Thyroid gland (tissue), 4 donors: ENCODE data around the gene CSRP3. TPM values are rescaled to one million over a fixed set of nuclear protein-coding genes. Genes with fewer than 3 reads are reported as not detected.
"Not testable (repeated sequence)": the region's sequence is repeated elsewhere in the genome, so short reads cannot be mapped to it uniquely, and the experiment has no call there.

Source experiments
- DNase-seq, 2 donors: peaks; one replicate each; pipeline ENCODE4 v3.0.0-alpha.2; 2019
- H3K27ac ChIP-seq, 3 donors: fragments of 200-600 bp; sonication (generic); 1 replicate in 2 of 3; 2 replicates in 1 of 3; pipeline ENCODE4 v1.5.1; 2016 to 2019; ENCODE audit warnings: mild to moderate bottlenecking in 1 of 3, moderate library complexity in 1 of 3
- H3K27me3 ChIP-seq: fragments of 200-600 bp; sonication (generic); one replicate; pipeline ENCODE4 v1.5.1; 2019
- H3K36me3 ChIP-seq, 2 donors: fragments of 200-600 bp; sonication (generic); one replicate each; pipeline ENCODE4 v1.5.1; 2016 to 2019
- H3K4me1 ChIP-seq, 2 donors: fragments of 200-600 bp; sonication (generic); one replicate each; pipeline ENCODE4 v1.5.1; 2017 to 2019
- H3K4me3 ChIP-seq, 3 donors: fragments of 200-600 bp; sonication (generic); replicated peaks in 1 of 3; 1 replicate in 2 of 3; 2 replicates in 1 of 3; pipeline ENCODE4 v1.5.1; 2016; ENCODE audit warnings: mild to moderate bottlenecking in 1 of 3
- H3K9me3 ChIP-seq: fragments of 200-600 bp; sonication (generic); one replicate; pipeline ENCODE4 v1.5.1; 2017
- POLR2A ChIP-seq, 2 donors: fragments of 450-650 bp; IDR thresholded peaks; one replicate each; pipeline ENCODE4 v1.6.1; 2017; ENCODE audit warnings: antibody characterized with exemption in 2 of 2, mild to moderate bottlenecking in 2 of 2, moderate library complexity in 1 of 2
- WGBS, 2 donors: methylation state at CpG; one replicate each; pipeline ENCODE4 v1.1.5; 2017; 5-methylcytosine and 5-hydroxymethylcytosine counted together
- intact Hi-C: fragments of 100-400 bp; cut with DNase I; formaldehyde crosslinking; loops from one replicate; pipeline ENCODE4 v1.15.1; 2023
- total RNA-seq, 4 donors: library from RNA; depleted of rRNA; stranded (reverse); fragments of >200 nt; gene quantifications; one replicate each; pipeline ENCODE4 v1.2.3, GENCODE V29; 2016
- TF ChIP-seq, protein P1 (sequence below), 6 experiments: fragments of 200-600 bp in 3 of 6; fragments of 450-650 bp in 3 of 6; sonication (generic) in 3 of 6; IDR thresholded peaks; one replicate each; pipeline ENCODE4 v1.5.1; 2016 to 2019; ENCODE audit warnings: antibody characterized with exemption in 6 of 6, mild to moderate bottlenecking in 2 of 6, inconsistent platforms in 1 of 6, moderate library complexity in 1 of 6

The CSRP3 gene
- total RNA-seq, 4 donors from 2014 or later, result not detected

- no peaks in the 10 kb centered on the region for H3K27me3 ChIP-seq
- H3K36me3 ChIP-seq, result peaks cover 0 to 11% of the 10 kb centered on the region in 2 donors
- no peak overlapping the region for H3K27ac ChIP-seq
- DNase-seq, result no peak
- intact Hi-C loops, result no loop called here
- H3K4me3 ChIP-seq, result no peak overlapping the region
- no peaks in the 10 kb centered on the region for H3K9me3 ChIP-seq
- TF ChIP-seq POLR2A (IDR thresholded peaks at IDR 0.05), result no peak
- TF ChIP-seq, protein P1, sequence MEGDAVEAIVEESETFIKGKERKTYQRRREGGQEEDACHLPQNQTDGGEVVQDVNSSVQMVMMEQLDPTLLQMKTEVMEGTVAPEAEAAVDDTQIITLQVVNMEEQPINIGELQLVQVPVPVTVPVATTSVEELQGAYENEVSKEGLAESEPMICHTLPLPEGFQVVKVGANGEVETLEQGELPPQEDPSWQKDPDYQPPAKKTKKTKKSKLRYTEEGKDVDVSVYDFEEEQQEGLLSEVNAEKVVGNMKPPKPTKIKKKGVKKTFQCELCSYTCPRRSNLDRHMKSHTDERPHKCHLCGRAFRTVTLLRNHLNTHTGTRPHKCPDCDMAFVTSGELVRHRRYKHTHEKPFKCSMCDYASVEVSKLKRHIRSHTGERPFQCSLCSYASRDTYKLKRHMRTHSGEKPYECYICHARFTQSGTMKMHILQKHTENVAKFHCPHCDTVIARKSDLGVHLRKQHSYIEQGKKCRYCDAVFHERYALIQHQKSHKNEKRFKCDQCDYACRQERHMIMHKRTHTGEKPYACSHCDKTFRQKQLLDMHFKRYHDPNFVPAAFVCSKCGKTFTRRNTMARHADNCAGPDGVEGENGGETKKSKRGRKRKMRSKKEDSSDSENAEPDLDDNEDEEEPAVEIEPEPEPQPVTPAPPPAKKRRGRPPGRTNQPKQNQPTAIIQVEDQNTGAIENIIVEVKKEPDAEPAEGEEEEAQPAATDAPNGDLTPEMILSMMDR (IDR thresholded peaks at IDR 0.05), result no peak
- H3K4me1 ChIP-seq, result no peaks in the 10 kb centered on the region
- 91 to 94% methylated on average over 1 of the region's 1 CpG for WGBS, 2 donors
Measured at GRCh38 chr11:19162951-19163505, 38.8 kb downstream of the CSRP3 start.

DNA sequence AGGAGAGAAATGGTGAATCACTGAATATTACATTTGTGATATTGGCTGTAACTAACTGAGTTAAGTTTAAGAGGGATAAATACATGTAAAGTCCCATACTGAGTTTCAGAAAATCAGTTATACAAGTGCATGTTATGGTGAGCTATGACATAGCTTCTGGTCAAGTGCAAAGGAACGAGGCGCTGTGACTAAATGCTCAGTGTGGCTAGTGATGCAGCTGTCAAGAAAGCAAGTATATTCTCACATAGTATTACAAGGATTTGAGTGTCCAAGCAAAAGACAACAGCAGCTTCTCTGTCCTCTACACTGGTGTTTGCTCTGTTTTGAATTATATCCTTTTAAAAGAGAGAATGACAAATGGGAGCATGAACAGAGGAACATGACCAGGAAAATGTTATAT lies 40.1 kb downstream of the CSRP3 start:
- TF ChIP-seq, protein P1 (IDR thresholded peaks at IDR 0.05), result no peak
- TF ChIP-seq POLR2A (IDR thresholded peaks at IDR 0.05), result no peak
- H3K27me3 ChIP-seq, result no peaks in the 10 kb centered on the region
- DNase-seq, result no peak
- intact Hi-C loops, result no loop called here
- H3K36me3 ChIP-seq, result peaks cover 0 to 11% of the 10 kb centered on the region in 2 donors
- no peaks in the 10 kb centered on the region for H3K4me1 ChIP-seq
- 91 to 95% methylated on average over 2 of the region's 2 CpGs for WGBS, 2 donors
- H3K4me3 ChIP-seq, result no peak overlapping the region
- H3K9me3 ChIP-seq, result no peaks in the 10 kb centered on the region
- H3K27ac ChIP-seq, result no peak overlapping the region

- Histone ChIP-seq H3K36me3 (peaks cover 0 to 11% of the 10 kb centered on the region in 2 donors), H3K4me1 (no peaks in the 10 kb centered on the region), H3K27ac (no peak overlapping the region), H3K9me3 (no peaks in the 10 kb centered on the region), H3K4me3 (no peak overlapping the region), H3K27me3 (no peaks in the 10 kb centered on the region)
- no peak for DNase-seq
- TF ChIP-seq, protein P1 (IDR thresholded peaks at IDR 0.05), result no peak
- TF ChIP-seq POLR2A (IDR thresholded peaks at IDR 0.05), result no peak
- intact Hi-C loops, result no loop called here
- WGBS, 2 donors, result 94 to 97% methylated on average over 6 of the region's 6 CpGs
Measured at GRCh38 chr11:19160847-19161246, 40.9 kb downstream of the CSRP3 start.

DNA sequence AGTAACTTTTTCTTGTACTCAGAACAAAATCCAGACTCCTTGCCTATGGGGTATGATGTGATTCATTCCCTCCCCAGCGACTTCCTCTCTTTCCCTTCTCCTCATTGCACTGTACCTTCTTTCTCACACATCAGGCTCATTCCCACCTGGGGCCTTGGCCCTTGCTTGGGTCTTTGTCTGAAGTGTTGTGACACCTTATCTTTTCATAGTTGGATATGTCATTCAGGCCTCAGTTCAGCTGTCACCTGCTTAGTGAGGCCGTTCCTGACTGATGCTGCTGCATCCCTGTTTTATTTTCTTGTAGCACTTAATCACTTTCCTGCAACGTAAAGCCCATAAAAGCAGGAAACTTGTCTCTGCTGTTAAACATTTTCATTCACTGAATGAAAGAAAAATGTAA lies 44.9 kb downstream of the CSRP3 start:
- intact Hi-C loops, result no loop called here
- 62 to 64% methylated on average over 3 of the region's 3 CpGs for WGBS, 2 donors
- TF ChIP-seq, protein P1 (IDR thresholded peaks at IDR 0.05), result no peak
- TF ChIP-seq POLR2A (IDR thresholded peaks at IDR 0.05), result no peak
- no peak overlapping the region for H3K4me3 ChIP-seq
- H3K36me3 ChIP-seq, result peaks cover 7 to 11% of the 10 kb centered on the region in 2 donors
- DNase-seq, result no peak
- H3K9me3 ChIP-seq, result no peaks in the 10 kb centered on the region
- no peaks in the 10 kb centered on the region for H3K27me3 ChIP-seq
- H3K27ac ChIP-seq, result no peak overlapping the region
- H3K4me1 ChIP-seq, result no peaks in the 10 kb centered on the region

DNA sequence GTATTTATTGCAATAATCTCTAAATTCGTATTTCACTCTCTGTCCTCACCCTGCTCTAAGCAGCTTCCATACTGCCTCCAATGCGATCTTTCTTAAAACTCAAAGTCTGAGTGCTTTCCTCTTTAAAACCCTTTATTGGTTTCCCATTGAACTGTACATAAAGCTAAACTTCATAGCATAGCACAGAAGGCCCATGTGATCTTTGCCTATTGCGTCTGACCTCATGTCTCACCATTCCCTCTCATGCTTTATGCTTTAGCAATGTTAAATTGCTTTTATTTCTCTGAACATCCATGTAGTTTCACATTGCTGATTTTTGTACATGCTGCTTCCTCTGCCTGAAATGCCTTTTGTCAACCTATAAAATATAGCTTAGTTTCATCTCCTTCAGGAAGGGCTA lies 56.5 kb downstream of the CSRP3 start:
- intact Hi-C loops, result no loop called here

GRCh38 chr11:19136884-19137283 lies 64.9 kb downstream of the CSRP3 start:
- H3K27me3 ChIP-seq, H3K4me3 ChIP-seq, intact Hi-C loops, H3K36me3 ChIP-seq, H3K27ac ChIP-seq, DNase-seq, H3K9me3 ChIP-seq, H3K4me1 ChIP-seq: not testable (repeated sequence)
- 95 to 98% methylated on average over 4 of the region's 4 CpGs for WGBS, 2 donors

More for the DNA sequence above, 56.5 kb downstream of the CSRP3 start:
- H3K9me3 ChIP-seq, result no peaks in the 10 kb centered on the region
- 66% methylated on average over 3 of the region's 3 CpGs for WGBS, 2 donors
- peaks cover 9 to 10% of the 10 kb centered on the region in 2 donors for H3K36me3 ChIP-seq
- DNase-seq, result no peak
- no peak overlapping the region for H3K27ac ChIP-seq
- no peak for TF ChIP-seq POLR2A (IDR thresholded peaks at IDR 0.05)
- TF ChIP-seq, protein P1 (IDR thresholded peaks at IDR 0.05), result no peak
- no peaks in the 10 kb centered on the region for H3K27me3 ChIP-seq
- H3K4me1 ChIP-seq, result no peaks in the 10 kb centered on the region
- H3K4me3 ChIP-seq, result no peak overlapping the region
